Progenitor cell of endocrine pancreas (in vitro differentiated cells): ENCODE measurements around the gene CLASRP. TPM values are rescaled to one million over a fixed set of nuclear protein-coding genes. Genes with fewer than 3 reads are reported as not detected.

Experiments
- DNase-seq: peaks from one replicate; pipeline ENCODE4 v3.0.0; 2021; ENCODE audit warnings: low spot score; ENCODE audit not compliant: unreplicated experiment
- H3K27ac Mint-ChIP-seq: 2 replicates; pipeline ENCODE4 v1.8.0; 2021; ENCODE audit warnings: mild to moderate bottlenecking, moderate library complexity, mixed read lengths
- H3K27me3 Mint-ChIP-seq: 2 replicates; pipeline ENCODE4 v1.8.0; 2021; ENCODE audit warnings: mixed read lengths
- H3K36me3 Mint-ChIP-seq: 2 replicates; pipeline ENCODE4 v1.8.0; 2022; ENCODE audit warnings: mixed read lengths; ENCODE audit not compliant: insufficient read depth
- H3K4me1 Mint-ChIP-seq: 2 replicates; pipeline ENCODE4 v1.8.0; 2021; ENCODE audit warnings: low read depth, mixed read lengths
- H3K4me3 Mint-ChIP-seq: 2 replicates; pipeline ENCODE4 v1.8.0; 2021; ENCODE audit warnings: low read depth, mild to moderate bottlenecking, moderate library complexity, mixed read lengths
- H3K9me3 Mint-ChIP-seq: 2 replicates; pipeline ENCODE4 v1.8.0; 2021; ENCODE audit warnings: low read depth, mixed read lengths
- CTCF ChIP-seq: fragments of 200-600 bp; sonication (generic); IDR thresholded peaks from one replicate; pipeline ENCODE4 v1.5.0; 2021; ENCODE audit warnings: antibody characterized with exemption, mild to moderate bottlenecking; ENCODE audit not compliant: unreplicated experiment
- total RNA-seq: library from RNA; stranded (reverse); gene quantifications from 2 replicates; pipeline ENCODE4 v1.2.1, GENCODE V29; 2021

The CLASRP gene
- total RNA-seq, 1 donor from 2014 or later: 111 TPM

GRCh38 chr19:45098521-45099466, 59.9 kb downstream of the CLASRP start:
- no peak for DNase-seq
- peaks cover 3% of the 10 kb centered on the region for H3K36me3 Mint-ChIP-seq
- H3K27ac Mint-ChIP-seq: no peak overlapping the region
- no peak overlapping the region for H3K4me3 Mint-ChIP-seq
- TF ChIP-seq CTCF: no peak
- H3K9me3 Mint-ChIP-seq: no peaks in the 10 kb centered on the region
- H3K27me3 Mint-ChIP-seq: no peaks in the 10 kb centered on the region
- H3K4me1 Mint-ChIP-seq: peaks cover 50% of the 10 kb centered on the region

- peaks cover 50% of the 10 kb centered on the region for H3K4me1 Mint-ChIP-seq
- H3K4me3 Mint-ChIP-seq: no peak overlapping the region
- TF ChIP-seq CTCF: no peak
- no peak for DNase-seq
- H3K9me3 Mint-ChIP-seq: no peaks in the 10 kb centered on the region
- H3K27me3 Mint-ChIP-seq: no peaks in the 10 kb centered on the region
- H3K27ac Mint-ChIP-seq: peak overlapping the region; percentile 67
- peaks cover 3% of the 10 kb centered on the region for H3K36me3 Mint-ChIP-seq
Observed at GRCh38 chr19:45099467-45100191, 60.8 kb downstream of the CLASRP start.

- Mint-ChIP-seq H3K4me1 (peaks cover 50% of the 10 kb centered on the region), H3K36me3 (no peaks in the 10 kb centered on the region), H3K4me3 (no peak overlapping the region), H3K27ac (peak overlapping the region; percentile 73), H3K9me3 (no peaks in the 10 kb centered on the region), H3K27me3 (no peaks in the 10 kb centered on the region)
- no peak for DNase-seq
- TF ChIP-seq CTCF: no peak
Observed at GRCh38 chr19:45100201-45100600, 61.4 kb downstream of the CLASRP start.

GRCh38 chr19:45100846-45101252, 62.0 kb downstream of the CLASRP start:
- no peak for TF ChIP-seq CTCF
- H3K4me3 Mint-ChIP-seq: no peak overlapping the region
- H3K9me3 Mint-ChIP-seq: no peaks in the 10 kb centered on the region
- no peaks in the 10 kb centered on the region for H3K36me3 Mint-ChIP-seq
- no peaks in the 10 kb centered on the region for H3K27me3 Mint-ChIP-seq
- no peak for DNase-seq
- peaks cover 55% of the 10 kb centered on the region for H3K4me1 Mint-ChIP-seq
- H3K27ac Mint-ChIP-seq: peak overlapping the region; percentile 73

- Mint-ChIP-seq H3K36me3 (no peaks in the 10 kb centered on the region), H3K27me3 (no peaks in the 10 kb centered on the region), H3K9me3 (no peaks in the 10 kb centered on the region), H3K4me3 (no peak overlapping the region), H3K4me1 (peaks cover 45% of the 10 kb centered on the region), H3K27ac (no peak overlapping the region)
- DNase-seq: no peak
- no peak for TF ChIP-seq CTCF
Observed at GRCh38 chr19:45101806-45102205, 63.0 kb downstream of the CLASRP start.
